ACC112 (cell line): ENCODE results near the gene TRAK1.

Source experiments
- H2AFZ ChIP-seq: fragments of 200-600 bp; sonication (generic); one replicate; pipeline ENCODE4 v1.6.0; 2017; ENCODE audit warnings: antibody characterized with exemption, low read length; ENCODE audit not compliant: unreplicated experiment
- H3K27ac ChIP-seq: fragments of 200-600 bp; sonication (generic); 2 replicates; pipeline ENCODE4 v1.5.1; 2014; ENCODE audit warnings: low read depth, mild to moderate bottlenecking, antibody characterized with exemption, low read length, moderate library complexity
- H3K27me3 ChIP-seq: fragments of 200-600 bp; sonication (generic); 2 replicates; pipeline ENCODE4 v1.6.1; 2014; ENCODE audit warnings: mild to moderate bottlenecking, antibody characterized with exemption, low read length, moderate library complexity, mixed read lengths; ENCODE audit not compliant: insufficient read depth
- H3K36me3 ChIP-seq: fragments of 200-600 bp; sonication (generic); 2 replicates; pipeline ENCODE4 v1.6.1; 2016; ENCODE audit warnings: mild to moderate bottlenecking, antibody characterized with exemption, low read length, moderate library complexity, mixed read lengths; ENCODE audit not compliant: insufficient read depth
- H3K4me1 ChIP-seq: fragments of 200-600 bp; sonication (generic); one replicate; pipeline ENCODE4 v1.6.1; 2016; ENCODE audit warnings: low read length, mixed read lengths; ENCODE audit not compliant: insufficient read depth, unreplicated experiment, control insufficient read depth
- H3K4me3 ChIP-seq: fragments of 200-600 bp; sonication (generic); 2 replicates; pipeline ENCODE4 v1.5.1; 2014; ENCODE audit warnings: mild to moderate bottlenecking, low read depth, low read length
- H3K79me2 ChIP-seq: fragments of 200-600 bp; sonication (generic); one replicate; pipeline ENCODE4 v1.6.0; 2016; ENCODE audit warnings: low read length; ENCODE audit not compliant: control insufficient read depth, unreplicated experiment, insufficient read depth

TRAK1 gene

GRCh38 chr3:42115215-42115614, 24.1 kb downstream of the TRAK1 start:
- H3K4me1 ChIP-seq, result peaks cover 22% of the 10 kb centered on the region
- no peaks in the 10 kb centered on the region for H3K27me3 ChIP-seq
- H2AFZ ChIP-seq, result no peak overlapping the region
- no peak overlapping the region for H3K27ac ChIP-seq
- peaks cover 5% of the 10 kb centered on the region for H3K79me2 ChIP-seq
- H3K4me3 ChIP-seq, result no peak overlapping the region
- no peaks in the 10 kb centered on the region for H3K36me3 ChIP-seq

- Histone ChIP-seq H3K4me3 (no peak overlapping the region), H3K36me3 (no peaks in the 10 kb centered on the region), H3K27ac (no peak overlapping the region), H3K27me3 (no peaks in the 10 kb centered on the region), H3K4me1 (peaks cover 22% of the 10 kb centered on the region), H3K79me2 (peaks cover 7% of the 10 kb centered on the region), H2AFZ (no peak overlapping the region)
These were observed 24.8 kb downstream of the TRAK1 start for GRCh38 chr3:42115946-42116345.

GRCh38 chr3:42116466-42116865, 25.3 kb downstream of the TRAK1 start:
- no peak overlapping the region for H2AFZ ChIP-seq
- H3K79me2 ChIP-seq, result peaks cover 7% of the 10 kb centered on the region
- H3K27me3 ChIP-seq, result no peaks in the 10 kb centered on the region
- H3K4me1 ChIP-seq, result peaks cover 22% of the 10 kb centered on the region
- H3K27ac ChIP-seq, result no peak overlapping the region
- H3K36me3 ChIP-seq, result no peaks in the 10 kb centered on the region
- H3K4me3 ChIP-seq, result no peak overlapping the region

DNA sequence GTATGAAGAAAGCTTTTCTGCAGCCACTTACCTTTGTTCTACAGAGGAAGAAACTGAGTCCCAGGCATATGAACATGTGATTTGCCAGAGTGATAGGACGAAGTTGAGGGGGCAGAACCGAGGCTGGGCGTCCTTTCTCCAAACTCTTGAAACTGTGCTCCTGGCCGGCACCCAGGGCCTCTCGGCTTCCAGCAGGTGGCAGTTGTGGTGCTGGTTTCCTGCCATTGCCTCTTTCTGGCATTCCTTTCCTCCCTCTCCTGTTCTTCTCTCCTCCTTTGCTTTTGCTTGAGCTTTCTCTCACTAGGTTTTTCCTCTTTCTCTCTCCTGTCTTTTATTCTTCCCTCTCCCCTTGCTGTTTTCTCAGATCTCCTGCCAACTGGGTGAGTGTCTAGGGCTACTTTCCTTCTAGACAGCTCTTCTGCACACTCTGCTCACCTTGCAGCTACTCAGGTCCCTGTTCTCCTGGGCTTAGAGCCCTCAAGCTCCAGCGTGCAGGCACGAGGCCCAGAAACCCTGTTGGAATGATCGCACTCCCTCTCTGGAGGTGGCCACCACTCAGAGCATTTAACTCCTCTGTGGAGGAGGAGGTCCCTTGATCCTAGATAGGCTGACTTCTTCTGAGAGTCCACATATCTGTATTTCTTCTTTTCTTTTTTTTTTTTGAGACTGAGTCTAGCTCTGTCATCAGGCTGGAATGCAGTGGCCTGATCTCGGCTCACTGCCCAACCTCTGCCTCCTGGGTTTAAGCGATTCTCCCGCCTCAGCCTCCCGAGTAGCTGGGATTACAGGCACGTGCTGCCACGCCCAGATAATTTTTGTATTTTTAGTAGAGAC, 26.2 kb downstream of the TRAK1 start:
- H3K4me3 ChIP-seq, result peak overlapping the region; percentile 67
- H3K27ac ChIP-seq, result no peak overlapping the region
- peaks cover 22% of the 10 kb centered on the region for H3K4me1 ChIP-seq
- no peaks in the 10 kb centered on the region for H3K27me3 ChIP-seq
- no peak overlapping the region for H2AFZ ChIP-seq
- peaks cover 10% of the 10 kb centered on the region for H3K79me2 ChIP-seq
- H3K36me3 ChIP-seq, result no peaks in the 10 kb centered on the region

DNA sequence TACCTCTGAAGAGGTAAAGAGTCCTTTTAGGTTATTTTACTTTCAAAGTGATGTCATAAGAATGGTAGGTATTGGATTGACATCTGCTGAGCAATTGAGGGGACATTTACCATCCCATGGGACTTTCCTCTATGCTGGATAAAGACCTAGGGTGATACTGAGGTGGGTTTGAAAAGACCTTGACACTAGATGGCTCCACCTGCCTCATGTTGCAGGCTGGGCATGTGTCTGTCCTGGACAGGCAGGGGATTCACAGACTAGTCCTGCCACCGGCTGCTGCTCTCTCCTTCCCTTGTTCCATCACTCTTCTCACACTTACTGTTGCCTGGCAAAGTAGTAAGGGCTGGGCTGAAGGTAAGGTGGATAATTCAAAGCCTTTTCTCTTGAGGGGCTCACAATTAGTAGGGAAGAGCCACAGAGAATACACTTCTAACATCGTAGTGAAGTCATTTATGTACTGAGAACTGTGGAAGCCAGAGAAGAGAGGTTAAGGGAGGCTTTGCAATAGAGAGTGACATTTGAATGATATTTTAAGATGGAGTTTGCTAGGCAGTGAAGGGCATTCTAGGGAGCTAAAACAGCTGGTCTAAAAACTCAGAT, 27.7 kb downstream of the TRAK1 start:
- H3K27ac ChIP-seq, result no peak overlapping the region
- H3K79me2 ChIP-seq, result peaks cover 14% of the 10 kb centered on the region
- H3K36me3 ChIP-seq, result no peaks in the 10 kb centered on the region
- peaks cover 29% of the 10 kb centered on the region for H3K4me1 ChIP-seq
- no peak overlapping the region for H3K4me3 ChIP-seq
- no peaks in the 10 kb centered on the region for H3K27me3 ChIP-seq
- no peak overlapping the region for H2AFZ ChIP-seq

DNA sequence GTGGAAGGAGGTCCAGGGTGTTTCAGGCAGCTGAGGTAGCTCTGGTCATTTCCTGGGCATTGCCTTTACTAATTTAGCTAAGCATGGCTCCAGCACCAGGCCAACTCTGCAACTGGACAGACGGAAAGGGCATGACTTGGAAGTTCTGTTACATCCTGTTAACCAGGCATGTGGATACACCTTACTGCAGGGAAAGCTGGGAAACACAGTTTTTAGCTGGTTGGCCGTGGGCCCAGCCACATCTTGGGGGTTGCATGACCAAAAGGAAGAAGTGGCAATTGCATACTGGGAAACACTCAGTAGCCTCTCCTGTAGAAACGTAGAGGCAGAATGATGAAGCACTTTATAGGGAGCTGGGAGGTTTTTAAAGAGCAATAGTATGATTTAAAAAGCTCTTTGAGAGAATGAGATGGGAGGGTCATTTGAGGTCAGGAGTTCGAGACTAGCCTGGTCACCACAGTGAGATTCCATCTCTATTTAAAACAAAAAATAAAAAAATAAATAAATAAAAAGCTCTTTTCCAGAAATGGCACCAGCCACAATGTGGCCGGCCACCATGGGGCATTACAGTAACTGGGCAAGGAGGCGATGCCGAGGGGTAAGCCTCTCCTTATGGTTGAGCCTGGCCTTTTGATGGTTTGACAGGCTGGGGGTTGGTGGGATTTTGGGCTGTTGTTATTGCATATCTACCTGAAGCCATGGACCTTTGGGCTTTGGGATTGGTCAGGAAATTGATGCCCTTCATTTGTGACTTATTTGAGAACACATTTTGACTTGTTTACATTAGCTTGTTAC, 28.6 kb downstream of the TRAK1 start:
- no peaks in the 10 kb centered on the region for H3K27me3 ChIP-seq
- no peak overlapping the region for H2AFZ ChIP-seq
- H3K36me3 ChIP-seq, result no peaks in the 10 kb centered on the region
- peaks cover 14% of the 10 kb centered on the region for H3K79me2 ChIP-seq
- peaks cover 29% of the 10 kb centered on the region for H3K4me1 ChIP-seq
- no peak overlapping the region for H3K4me3 ChIP-seq
- no peak overlapping the region for H3K27ac ChIP-seq

GRCh38 chr3:42120866-42121265, 29.7 kb downstream of the TRAK1 start:
- no peak overlapping the region for H3K27ac ChIP-seq

DNA sequence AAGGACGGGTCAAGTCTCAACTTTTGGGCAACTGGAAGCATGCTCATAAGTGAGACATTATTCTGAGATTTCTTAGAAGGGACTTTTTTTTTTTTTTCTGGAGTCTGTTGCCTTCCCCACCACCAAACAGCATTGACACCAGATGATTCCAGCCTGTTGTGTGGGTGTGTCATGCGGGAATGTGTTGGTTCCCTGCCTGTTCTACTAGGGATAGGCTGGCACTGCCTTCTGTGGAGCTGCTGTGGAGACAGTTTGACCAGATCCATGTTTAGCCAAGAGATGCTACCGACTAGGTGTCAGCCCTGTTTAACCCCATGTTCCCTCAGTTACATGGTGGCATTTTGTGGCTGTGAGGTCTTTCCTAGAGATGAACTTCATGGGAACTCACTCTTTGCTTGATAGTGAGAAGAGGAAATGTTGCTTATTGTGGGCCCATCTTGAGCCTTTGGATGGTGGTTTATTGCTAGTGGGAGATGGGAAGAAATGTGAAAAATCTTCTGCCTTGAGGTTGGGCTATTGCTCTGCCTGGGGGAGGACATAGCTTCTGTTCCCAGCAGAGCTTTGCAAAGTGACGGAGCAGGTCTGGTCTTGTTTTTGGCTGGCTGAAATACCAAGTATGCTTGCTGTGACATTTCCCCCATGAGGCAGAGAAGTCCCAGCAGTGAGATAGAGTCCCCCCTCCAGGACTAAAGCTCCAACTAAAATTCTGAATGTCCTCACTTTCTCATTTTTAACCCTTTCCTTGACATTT, 31.3 kb downstream of the TRAK1 start:
- Histone ChIP-seq H3K27ac (no peak overlapping the region), H3K4me3 (no peak overlapping the region), H2AFZ (no peak overlapping the region), H3K4me1 (peaks cover 17% of the 10 kb centered on the region), H3K36me3 (peaks cover 8% of the 10 kb centered on the region; the same call in 1 of the 2 replicates), H3K27me3 (no peaks in the 10 kb centered on the region), H3K79me2 (peaks cover 14% of the 10 kb centered on the region)

More at GRCh38 chr3:42120866-42121265, 29.7 kb downstream of the TRAK1 start:
- Histone ChIP-seq H3K4me3 (no peak overlapping the region), H3K27me3 (no peaks in the 10 kb centered on the region), H3K36me3 (0 out of 2 replicates have a peak, but pooled peaks cover 4% of the 10 kb centered on the region), H2AFZ (no peak overlapping the region), H3K4me1 (peaks cover 29% of the 10 kb centered on the region), H3K79me2 (peaks cover 14% of the 10 kb centered on the region)

- peaks cover 16% of the 10 kb centered on the region for H3K4me1 ChIP-seq
- peaks cover 8% of the 10 kb centered on the region; the same call in 1 of the 2 replicates for H3K36me3 ChIP-seq
- no peak overlapping the region for H3K4me3 ChIP-seq
- H2AFZ ChIP-seq, result no peak overlapping the region
- no peak overlapping the region for H3K27ac ChIP-seq
- H3K79me2 ChIP-seq, result peaks cover 14% of the 10 kb centered on the region
- no peaks in the 10 kb centered on the region for H3K27me3 ChIP-seq
These were observed 31.9 kb downstream of the TRAK1 start for GRCh38 chr3:42123012-42123581.
